ENCODE measurements around the gene NSL1.

DNA sequence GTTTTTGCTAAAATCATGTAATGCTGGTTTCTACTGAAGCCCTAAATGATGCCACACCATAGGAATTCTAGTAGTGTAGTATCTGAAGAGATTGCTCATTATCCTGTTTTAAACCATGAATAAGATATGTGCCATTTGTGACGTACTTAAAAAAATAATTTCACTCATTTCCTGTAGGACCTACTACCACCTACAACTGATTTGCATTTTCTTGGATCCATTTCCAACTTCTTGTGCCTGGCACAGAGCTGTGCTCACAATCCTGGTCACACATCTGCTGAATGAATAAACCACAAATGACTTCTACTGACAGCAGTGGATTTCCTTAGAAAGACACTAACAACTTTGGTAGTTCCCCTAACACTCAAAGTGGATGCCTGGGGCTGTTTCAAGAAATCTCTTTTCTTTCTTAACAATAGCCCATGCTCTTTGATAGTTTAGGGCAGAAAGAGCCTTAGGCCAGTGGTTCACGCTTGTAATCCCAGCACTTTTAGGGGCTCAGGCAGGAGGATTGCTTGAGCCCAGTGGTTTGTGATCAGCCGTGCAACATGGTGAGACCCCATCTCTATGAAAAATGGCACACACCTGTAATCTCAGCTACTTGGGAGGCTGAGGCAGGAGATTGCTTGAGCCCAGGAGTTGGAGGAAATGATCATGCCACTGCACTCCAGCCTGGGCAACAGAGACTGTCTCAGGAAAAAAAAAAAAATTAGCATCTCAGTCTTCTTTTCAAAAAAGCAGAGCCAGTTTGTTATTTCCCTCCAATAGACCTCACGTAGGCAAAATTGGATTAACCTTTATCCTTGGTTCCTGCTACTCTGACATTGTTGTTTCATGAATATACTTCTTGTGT lies 78.9 kb downstream of the NSL1 start:
- TF ChIP-seq, protein P1, sequence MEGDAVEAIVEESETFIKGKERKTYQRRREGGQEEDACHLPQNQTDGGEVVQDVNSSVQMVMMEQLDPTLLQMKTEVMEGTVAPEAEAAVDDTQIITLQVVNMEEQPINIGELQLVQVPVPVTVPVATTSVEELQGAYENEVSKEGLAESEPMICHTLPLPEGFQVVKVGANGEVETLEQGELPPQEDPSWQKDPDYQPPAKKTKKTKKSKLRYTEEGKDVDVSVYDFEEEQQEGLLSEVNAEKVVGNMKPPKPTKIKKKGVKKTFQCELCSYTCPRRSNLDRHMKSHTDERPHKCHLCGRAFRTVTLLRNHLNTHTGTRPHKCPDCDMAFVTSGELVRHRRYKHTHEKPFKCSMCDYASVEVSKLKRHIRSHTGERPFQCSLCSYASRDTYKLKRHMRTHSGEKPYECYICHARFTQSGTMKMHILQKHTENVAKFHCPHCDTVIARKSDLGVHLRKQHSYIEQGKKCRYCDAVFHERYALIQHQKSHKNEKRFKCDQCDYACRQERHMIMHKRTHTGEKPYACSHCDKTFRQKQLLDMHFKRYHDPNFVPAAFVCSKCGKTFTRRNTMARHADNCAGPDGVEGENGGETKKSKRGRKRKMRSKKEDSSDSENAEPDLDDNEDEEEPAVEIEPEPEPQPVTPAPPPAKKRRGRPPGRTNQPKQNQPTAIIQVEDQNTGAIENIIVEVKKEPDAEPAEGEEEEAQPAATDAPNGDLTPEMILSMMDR (IDR thresholded peaks at IDR 0.05), result no peak
- TF ChIP-seq POLR2A (IDR thresholded peaks at IDR 0.05) (no peak), POLR2AphosphoS5 (IDR thresholded peaks at IDR 0.05; ENCODE audit: insufficient read depth in 1 of 2, low read depth in 1 of 2) (no peak)
